Fibroblast of lung (primary cell): ENCODE results near the gene USP32. TPM values are rescaled to one million over a fixed set of nuclear protein-coding genes. Genes with fewer than 3 reads are reported as not detected.

Source experiments
- DNase-seq, 2 donors: peaks; one replicate each; pipeline versions ENCODE4 v3.0.0 to v3.0.0-alpha.2; 2010; ENCODE audit warnings: low read depth in 2 of 2
- H2AFZ ChIP-seq: 2 replicates; pipeline ENCODE4 v1.5.1; 2012; ENCODE audit warnings: low read length, control low read depth, inconsistent platforms
- H3K27ac ChIP-seq: 2 replicates; pipeline ENCODE4 v1.5.1; 2011; ENCODE audit warnings: low read length, control low read depth; ENCODE audit not compliant: insufficient read depth
- H3K27me3 ChIP-seq: 2 replicates; pipeline ENCODE4 v1.5.1; 2011; ENCODE audit warnings: mild to moderate bottlenecking, low read length; ENCODE audit not compliant: control insufficient read depth, insufficient read depth
- H3K36me3 ChIP-seq: 2 replicates; pipeline ENCODE4 v1.5.1; 2011; ENCODE audit warnings: low read length; ENCODE audit not compliant: control insufficient read depth, insufficient read depth
- H3K4me1 ChIP-seq: 2 replicates; pipeline ENCODE4 v1.5.1; 2011; ENCODE audit warnings: low read length; ENCODE audit not compliant: control insufficient read depth, insufficient read depth; ENCODE audit errors: extremely low read depth
- H3K4me2 ChIP-seq: 2 replicates; pipeline ENCODE4 v1.5.1; 2011; ENCODE audit warnings: low read length, control low read depth; ENCODE audit not compliant: insufficient read depth; ENCODE audit errors: extremely low read depth
- H3K4me3 ChIP-seq, 4 experiments: fragments of 200-600 bp in 1 of 4; sonication (generic) in 1 of 4; replicated peaks in 1 of 4; 2 replicates each; pipeline ENCODE4 v1.5.1; 2011 to 2016; ENCODE audit warnings: low read length in 4 of 4, low read depth in 3 of 4, mild to moderate bottlenecking in 3 of 4, control low read depth in 2 of 4, inconsistent platforms in 1 of 4, mixed read lengths in 1 of 4; ENCODE audit not compliant: insufficient read depth in 1 of 4; ENCODE audit errors: control extremely low read depth in 1 of 4
- H3K79me2 ChIP-seq: 2 replicates; pipeline ENCODE4 v1.5.1; 2012; ENCODE audit warnings: mild to moderate bottlenecking, low read length, inconsistent platforms; ENCODE audit not compliant: control insufficient read depth, insufficient read depth
- H3K9ac ChIP-seq: 2 replicates; pipeline ENCODE4 v1.5.1; 2011; ENCODE audit warnings: mild to moderate bottlenecking, low read length, control low read depth; ENCODE audit not compliant: insufficient read depth
- H3K9me3 ChIP-seq: 2 replicates; pipeline ENCODE4 v1.5.1; 2012; ENCODE audit warnings: low read depth, low read length; ENCODE audit not compliant: control insufficient read depth, insufficient read depth
- H4K20me1 ChIP-seq: 2 replicates; pipeline ENCODE4 v1.5.1; 2011; ENCODE audit warnings: low read length; ENCODE audit not compliant: control insufficient read depth, insufficient read depth; ENCODE audit errors: extremely low read depth
- EZH2 ChIP-seq: IDR thresholded peaks from 2 replicates; pipeline ENCODE4 v1.5.1; 2012; ENCODE audit warnings: low read length, control low read depth, mild to moderate bottlenecking; ENCODE audit errors: missing control alignments
- polyA plus RNA-seq, 2 donors: library from polyadenylated mRNA; depleted of rRNA in 1 of 2; stranded (reverse) in 1 of 2; unstranded in 1 of 2; fragments of >200 nt; gene quantifications; 2 replicates each; pipeline ENCODE4 v1.2.1, GENCODE V29; 2011 to 2012; ENCODE audit warnings: missing spikeins in 1 of 2
- total RNA-seq: library from RNA; depleted of rRNA; stranded (reverse); fragments of >200 nt; gene quantifications from 2 replicates; pipeline ENCODE4 v1.2.1, GENCODE V29; 2014
- TF ChIP-seq, protein P1 (sequence below), 2 donors: IDR thresholded peaks in 1 of 2; conservative IDR thresholded peaks in 1 of 2; 1 replicate in 1 of 2; 2 replicates in 1 of 2; pipeline ENCODE4 v1.5.1; 2011 to 2012; ENCODE audit warnings: low read length in 2 of 2, control low read depth in 1 of 2, inconsistent platforms in 1 of 2, low read depth in 1 of 2, mild to moderate bottlenecking in 1 of 2

The USP32 gene
- total and polyA plus RNA-seq, 2 donors (not counting 1 experiment from before 2014, with no cell fraction given), result 40.1 to 82.7 TPM

DNA sequence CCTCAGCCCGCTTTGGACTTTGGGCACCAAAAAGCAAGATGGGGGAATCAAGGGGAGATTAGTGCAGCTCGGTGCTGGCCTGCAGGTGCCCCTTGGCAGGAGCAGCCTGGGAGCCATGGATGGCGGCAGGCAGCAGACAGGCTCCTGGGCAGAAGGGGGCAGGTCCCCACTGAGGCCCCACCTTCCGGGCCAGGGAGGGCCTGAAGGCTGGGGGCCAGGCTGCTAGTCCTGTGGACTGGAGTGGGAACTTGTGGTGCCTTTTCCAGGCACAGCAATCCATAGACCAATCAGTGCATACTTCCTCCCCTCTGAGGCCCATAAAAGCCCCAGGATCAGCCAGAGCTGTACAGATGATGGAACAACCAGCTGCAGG is 64.0 kb downstream of the USP32 start:
- no peaks in the 10 kb centered on the region for H4K20me1 ChIP-seq

DNA sequence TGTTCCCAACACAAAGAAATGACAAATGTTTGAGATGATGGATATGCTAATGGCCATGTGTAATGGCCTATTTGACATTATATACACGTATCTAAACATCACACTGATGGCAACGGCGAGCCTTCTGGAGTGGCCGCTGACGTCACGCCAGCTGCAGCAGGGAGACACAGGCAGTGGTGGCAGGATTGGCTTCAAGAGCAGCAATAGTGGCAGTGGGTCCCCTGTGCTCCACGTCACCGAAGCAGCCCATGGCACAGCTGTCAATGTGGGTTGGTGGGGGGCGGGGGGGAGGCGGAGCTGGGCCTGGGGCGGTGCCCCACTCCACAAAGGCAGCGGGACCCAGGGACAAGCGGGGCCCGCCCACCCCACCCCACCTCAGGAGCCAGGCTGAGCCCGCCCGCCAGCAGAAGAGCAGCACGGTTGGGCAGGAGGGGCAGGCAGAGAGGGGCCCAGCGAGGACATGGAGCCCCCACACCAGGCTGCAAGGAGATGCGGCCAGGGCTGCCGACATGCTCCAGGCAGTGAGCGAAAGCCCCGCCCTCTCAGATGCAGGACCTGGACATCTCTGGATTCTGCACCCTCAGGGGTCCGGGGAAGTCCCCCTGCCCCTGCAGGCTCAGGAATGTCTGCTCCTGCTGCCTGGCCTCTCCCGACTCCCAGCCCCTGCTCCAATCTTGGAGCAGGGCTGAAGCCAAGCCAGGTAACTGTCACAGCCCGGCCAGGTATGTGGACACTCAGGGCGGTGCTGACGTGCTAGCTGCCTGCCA is 64.6 kb downstream of the USP32 start:
- TF ChIP-seq, protein P1, sequence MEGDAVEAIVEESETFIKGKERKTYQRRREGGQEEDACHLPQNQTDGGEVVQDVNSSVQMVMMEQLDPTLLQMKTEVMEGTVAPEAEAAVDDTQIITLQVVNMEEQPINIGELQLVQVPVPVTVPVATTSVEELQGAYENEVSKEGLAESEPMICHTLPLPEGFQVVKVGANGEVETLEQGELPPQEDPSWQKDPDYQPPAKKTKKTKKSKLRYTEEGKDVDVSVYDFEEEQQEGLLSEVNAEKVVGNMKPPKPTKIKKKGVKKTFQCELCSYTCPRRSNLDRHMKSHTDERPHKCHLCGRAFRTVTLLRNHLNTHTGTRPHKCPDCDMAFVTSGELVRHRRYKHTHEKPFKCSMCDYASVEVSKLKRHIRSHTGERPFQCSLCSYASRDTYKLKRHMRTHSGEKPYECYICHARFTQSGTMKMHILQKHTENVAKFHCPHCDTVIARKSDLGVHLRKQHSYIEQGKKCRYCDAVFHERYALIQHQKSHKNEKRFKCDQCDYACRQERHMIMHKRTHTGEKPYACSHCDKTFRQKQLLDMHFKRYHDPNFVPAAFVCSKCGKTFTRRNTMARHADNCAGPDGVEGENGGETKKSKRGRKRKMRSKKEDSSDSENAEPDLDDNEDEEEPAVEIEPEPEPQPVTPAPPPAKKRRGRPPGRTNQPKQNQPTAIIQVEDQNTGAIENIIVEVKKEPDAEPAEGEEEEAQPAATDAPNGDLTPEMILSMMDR (conservative IDR thresholded peaks at IDR 0.05 in 1 of 2, IDR thresholded peaks at IDR 0.05 in 1 of 2; ENCODE audit: low read depth in 1 of 2, low read length in 2 of 2), result no peak
- TF ChIP-seq EZH2, result no peak
- no peaks in the 10 kb centered on the region for H4K20me1 ChIP-seq
- no peak overlapping the region for H3K27ac ChIP-seq
- H3K4me1 ChIP-seq, result no peaks in the 10 kb centered on the region
- H3K36me3 ChIP-seq, result no peaks in the 10 kb centered on the region
- H3K9ac ChIP-seq, result no peak overlapping the region
- no peak overlapping the region for H3K4me2 ChIP-seq
- H3K9me3 ChIP-seq, result no peaks in the 10 kb centered on the region
- no peak overlapping the region for H2AFZ ChIP-seq
- H3K79me2 ChIP-seq, result peaks cover 20% of the 10 kb centered on the region
- no peak for DNase-seq
- H3K27me3 ChIP-seq, result no peaks in the 10 kb centered on the region
- H3K4me3 ChIP-seq, result no peak overlapping the region

More for the DNA sequence above, 64.0 kb downstream of the USP32 start:
- Histone ChIP-seq H3K9ac (no peak overlapping the region), H3K4me2 (no peak overlapping the region), H3K4me1 (no peaks in the 10 kb centered on the region), H3K4me3 (no peak overlapping the region), H3K27me3 (no peaks in the 10 kb centered on the region), H3K79me2 (peaks cover 22% of the 10 kb centered on the region), H3K9me3 (no peaks in the 10 kb centered on the region), H2AFZ (no peak overlapping the region), H3K36me3 (no peaks in the 10 kb centered on the region), H3K27ac (no peak overlapping the region)
- no peak for DNase-seq
- TF ChIP-seq, protein P1 (conservative IDR thresholded peaks at IDR 0.05 in 1 of 2, IDR thresholded peaks at IDR 0.05 in 1 of 2; ENCODE audit: low read depth in 1 of 2, low read length in 2 of 2), result no peak
- no peak for TF ChIP-seq EZH2

DNA sequence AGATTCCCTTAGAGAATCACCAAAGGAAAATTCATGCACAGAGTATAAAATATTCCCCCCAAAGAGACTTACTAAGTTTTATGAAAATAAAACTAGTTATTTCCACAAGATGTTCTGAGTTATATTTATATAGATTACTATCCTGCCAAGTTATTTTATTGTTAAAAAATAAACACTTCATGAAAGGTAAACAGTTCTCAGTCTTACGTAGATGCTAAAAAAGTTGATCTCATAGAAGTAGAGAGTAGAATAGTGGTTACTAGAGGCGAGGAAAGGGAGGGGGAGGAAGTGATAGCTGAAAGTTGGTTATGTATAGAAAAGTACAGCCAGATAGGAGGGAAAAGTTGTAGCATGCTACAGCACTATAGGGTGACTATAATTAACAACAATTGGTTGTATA is 65.2 kb downstream of the USP32 start:
- Histone ChIP-seq H3K36me3 (no peaks in the 10 kb centered on the region), H3K79me2 (peaks cover 22% of the 10 kb centered on the region), H4K20me1 (no peaks in the 10 kb centered on the region), H3K9ac (no peak overlapping the region), H2AFZ (no peak overlapping the region), H3K27ac (no peak overlapping the region), H3K4me2 (no peak overlapping the region), H3K4me3 (no peak overlapping the region), H3K4me1 (no peaks in the 10 kb centered on the region), H3K9me3 (no peaks in the 10 kb centered on the region), H3K27me3 (no peaks in the 10 kb centered on the region)
- TF ChIP-seq, protein P1 (conservative IDR thresholded peaks at IDR 0.05 in 1 of 2, IDR thresholded peaks at IDR 0.05 in 1 of 2; ENCODE audit: low read depth in 1 of 2, low read length in 2 of 2), result no peak
- TF ChIP-seq EZH2, result no peak
- no peak for DNase-seq
